ENCODE results near the gene PRM2.

DNA sequence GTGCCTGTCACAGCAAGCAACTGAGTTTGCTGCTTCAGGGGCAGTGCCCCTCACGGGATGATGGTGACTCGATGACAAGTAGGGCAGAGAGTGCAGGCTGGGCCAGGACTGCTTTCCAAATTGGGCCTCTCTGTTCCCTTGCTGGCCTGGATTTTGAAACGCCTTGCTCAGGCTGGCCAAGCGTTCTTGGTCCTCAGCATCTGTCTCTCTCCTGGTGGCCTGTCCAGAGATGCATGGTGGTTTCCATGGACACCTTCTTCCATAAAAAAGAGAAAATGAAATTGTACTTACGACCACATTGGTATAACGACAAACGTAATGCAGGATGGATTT lies 24.2 kb upstream of the PRM2 start:
- no peak for TF ChIP-seq EZH2phosphoT487 (conservative IDR thresholded peaks at IDR 0.05; ENCODE audit: low read length)
- TF ChIP-seq, protein P1, sequence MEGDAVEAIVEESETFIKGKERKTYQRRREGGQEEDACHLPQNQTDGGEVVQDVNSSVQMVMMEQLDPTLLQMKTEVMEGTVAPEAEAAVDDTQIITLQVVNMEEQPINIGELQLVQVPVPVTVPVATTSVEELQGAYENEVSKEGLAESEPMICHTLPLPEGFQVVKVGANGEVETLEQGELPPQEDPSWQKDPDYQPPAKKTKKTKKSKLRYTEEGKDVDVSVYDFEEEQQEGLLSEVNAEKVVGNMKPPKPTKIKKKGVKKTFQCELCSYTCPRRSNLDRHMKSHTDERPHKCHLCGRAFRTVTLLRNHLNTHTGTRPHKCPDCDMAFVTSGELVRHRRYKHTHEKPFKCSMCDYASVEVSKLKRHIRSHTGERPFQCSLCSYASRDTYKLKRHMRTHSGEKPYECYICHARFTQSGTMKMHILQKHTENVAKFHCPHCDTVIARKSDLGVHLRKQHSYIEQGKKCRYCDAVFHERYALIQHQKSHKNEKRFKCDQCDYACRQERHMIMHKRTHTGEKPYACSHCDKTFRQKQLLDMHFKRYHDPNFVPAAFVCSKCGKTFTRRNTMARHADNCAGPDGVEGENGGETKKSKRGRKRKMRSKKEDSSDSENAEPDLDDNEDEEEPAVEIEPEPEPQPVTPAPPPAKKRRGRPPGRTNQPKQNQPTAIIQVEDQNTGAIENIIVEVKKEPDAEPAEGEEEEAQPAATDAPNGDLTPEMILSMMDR (IDR thresholded peaks at IDR 0.05; ENCODE audit: insufficient read depth, low read length, poor library complexity, severe bottlenecking) = no peak
